ENCODE data around the gene SCN4A.

Gene SCN4A

DNA sequence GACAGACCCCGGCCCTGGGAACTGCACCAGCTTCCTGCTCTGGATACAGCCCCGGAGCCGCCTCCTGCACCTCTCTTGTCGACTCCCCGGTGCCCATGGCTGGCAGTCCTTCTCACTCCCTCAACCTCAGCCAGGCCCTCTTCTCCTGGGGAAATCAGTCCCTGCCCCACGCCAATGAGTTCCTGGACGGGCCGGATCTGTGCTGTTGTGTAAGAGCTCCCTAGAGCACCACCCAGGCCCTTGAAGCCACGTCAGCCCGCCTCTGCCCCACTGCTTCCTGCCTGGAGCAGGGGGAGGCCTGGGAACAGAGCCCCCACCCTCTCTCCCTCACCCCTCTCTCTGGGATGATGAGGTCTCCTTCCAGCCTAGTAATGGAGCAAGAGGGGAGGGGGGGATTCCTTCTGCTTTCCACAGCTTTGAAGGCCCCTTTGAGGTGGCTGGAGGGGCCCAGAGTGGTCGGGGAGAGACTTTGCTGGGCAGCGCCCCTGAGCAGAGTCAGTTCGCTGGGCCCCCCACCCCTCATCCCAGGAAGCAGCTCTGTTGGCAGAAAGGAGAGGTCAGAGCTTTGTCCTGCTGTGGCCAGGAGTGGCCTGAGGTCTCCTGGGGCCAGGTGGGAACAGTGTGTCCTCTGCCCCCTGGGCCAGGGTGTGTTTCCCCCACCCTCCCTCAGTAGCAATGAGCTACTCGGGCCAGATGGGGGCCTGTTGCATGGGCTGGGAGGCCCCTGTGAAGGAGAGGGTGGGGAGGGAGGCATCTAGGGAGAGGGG lies 29.2 kb upstream of the SCN4A start:
- DNase-seq = no peak

DNA sequence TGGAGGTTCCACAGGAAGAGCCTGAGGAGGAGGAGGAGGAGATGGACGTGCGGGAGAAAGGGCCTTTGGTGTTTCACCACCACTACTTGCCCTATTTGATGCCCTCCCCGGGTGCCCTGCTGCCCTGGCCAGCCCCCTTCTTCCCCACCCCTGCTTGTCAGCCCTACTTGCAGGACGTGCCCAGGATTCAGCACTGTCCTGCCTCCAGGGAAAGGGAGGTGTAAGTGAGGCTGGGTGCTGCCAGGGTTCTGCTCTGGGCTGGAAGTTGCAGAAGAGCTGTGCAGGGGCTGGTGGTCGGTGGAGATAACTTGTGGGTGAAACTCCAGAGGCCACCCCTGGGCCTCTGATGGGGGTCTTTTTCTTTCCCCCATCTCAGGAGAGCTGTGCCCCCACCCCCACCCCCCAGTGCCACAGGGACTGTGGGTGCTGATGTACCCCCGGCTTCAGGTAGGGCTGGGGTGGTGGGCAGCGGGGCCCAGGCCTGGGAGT lies 28.4 kb upstream of the SCN4A start:
- no peak for DNase-seq

DNA sequence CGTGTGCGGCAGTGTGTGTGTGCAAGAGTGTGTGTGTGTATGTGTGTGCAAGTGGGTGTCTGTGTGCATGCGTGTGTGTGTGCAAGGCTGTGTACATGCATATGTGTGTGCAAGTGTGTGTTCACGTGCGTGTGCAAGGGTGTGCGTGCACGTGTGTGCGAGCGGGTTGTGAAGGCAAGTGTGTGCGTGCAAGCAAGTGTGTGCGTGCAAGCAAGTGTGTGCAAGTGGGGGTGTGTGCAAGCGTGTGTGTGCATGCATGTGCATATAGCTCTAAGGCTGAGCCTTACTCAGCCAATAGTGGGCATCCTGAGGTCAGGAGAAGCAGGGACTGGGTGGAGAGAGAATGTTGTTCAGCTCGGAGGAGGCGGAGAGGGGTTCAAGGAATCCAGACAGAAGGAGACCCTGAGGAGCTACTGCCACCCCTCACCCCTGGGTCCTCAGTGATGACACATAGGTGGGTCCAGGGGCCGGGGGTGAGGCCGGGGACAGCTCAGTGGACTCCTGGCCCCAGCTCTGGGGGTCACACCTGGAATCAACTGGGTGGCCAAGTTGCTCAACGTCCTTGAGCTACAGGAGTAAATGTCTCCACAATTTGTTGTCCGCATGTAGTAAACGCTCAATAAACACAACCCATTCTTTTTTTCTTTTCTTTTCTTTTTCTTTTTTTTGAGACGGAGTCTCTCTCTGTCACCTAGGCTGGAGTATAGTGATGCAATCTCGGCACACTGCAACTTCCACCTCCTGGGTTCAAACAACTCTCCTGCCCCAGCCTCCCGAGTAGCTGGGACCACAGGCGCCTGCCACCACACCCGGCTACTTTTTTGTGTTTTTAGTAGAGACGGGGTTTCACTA lies 27.2 kb upstream of the SCN4A start:
- DNase-seq = no peak

GRCh38 chr17:63998721-63999679 lies 26.3 kb upstream of the SCN4A start:
- no peak for DNase-seq

DNA sequence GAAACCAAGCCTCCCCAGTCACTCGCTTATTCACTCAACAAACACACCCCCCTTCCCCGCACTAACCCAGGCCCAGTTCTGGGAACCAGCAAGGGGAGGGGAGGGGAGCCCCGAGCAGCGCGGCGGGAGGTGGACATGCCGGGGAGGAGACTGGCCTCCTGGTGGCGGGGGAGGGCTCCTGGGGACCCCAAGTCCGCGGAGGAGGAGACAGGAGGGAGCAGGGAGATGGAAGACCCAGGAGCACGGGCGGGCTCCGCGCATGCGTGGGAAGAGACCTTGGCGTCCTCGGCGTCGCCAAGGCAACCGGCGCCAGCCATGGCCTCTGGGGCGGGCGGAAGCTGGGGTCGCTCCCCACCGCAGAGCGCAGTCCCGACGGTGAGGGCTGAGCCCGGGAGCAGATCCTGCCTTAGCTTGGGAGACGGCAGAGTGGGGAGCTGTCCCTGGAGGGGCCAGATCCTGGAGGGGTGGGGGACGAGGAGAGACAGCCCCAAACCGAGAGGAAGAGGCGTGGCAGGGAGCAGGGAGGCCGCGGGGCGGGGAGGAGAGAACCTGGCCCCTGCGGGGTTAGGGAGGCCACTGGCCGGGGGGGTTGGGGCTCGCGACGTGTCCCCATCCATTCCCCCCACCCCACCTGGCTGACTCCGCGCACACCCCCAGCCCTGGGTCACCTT lies 25.5 kb upstream of the SCN4A start, which contains the start of gene PRR29:
PRR29 (plus strand) TSS at position 302 of the 671 bp plus-strand sequence; CDS start at position 316, 14 bp downstream.
- peak; percentile 57 for DNase-seq

- no peak for DNase-seq
Measured at GRCh38 chr17:63997341-63998048, 24.8 kb upstream of the SCN4A start.

- no peak for DNase-seq
Measured at GRCh38 chr17:63996430-63997182, 23.9 kb upstream of the SCN4A start.

GRCh38 chr17:63995626-63996025 lies 22.9 kb upstream of the SCN4A start:
- DNase-seq = no peak

DNA sequence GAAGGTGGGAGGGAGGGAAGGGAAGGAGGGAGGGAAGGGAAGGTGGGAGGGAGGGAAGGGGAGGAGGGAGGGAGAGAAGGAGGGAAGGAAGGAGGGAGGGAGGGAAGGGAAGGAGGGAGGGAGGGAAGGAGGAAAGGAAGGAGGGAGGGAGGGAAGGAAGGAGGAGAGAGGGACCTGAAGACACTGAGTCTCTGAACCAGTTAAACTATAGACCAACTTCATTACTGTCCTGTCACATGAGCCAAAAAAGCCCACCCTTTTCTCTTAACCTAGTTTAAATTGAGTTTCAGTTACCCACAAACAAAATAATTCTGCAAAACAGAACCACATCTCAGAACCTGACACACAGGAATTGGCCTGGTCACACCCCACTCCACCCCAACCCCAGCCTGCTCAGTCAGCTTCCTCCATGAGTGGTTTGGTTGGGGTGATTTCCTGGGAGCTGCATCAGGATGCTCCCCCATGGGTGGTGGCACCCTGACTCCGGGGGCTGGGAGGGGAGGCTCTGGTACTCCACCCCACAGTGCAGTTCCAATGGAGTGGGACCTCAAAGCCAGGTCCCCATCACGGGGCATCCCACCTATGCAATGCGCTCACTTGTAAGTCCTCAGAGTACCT lies 20.8 kb upstream of the SCN4A start:
- no peak for DNase-seq

DNA sequence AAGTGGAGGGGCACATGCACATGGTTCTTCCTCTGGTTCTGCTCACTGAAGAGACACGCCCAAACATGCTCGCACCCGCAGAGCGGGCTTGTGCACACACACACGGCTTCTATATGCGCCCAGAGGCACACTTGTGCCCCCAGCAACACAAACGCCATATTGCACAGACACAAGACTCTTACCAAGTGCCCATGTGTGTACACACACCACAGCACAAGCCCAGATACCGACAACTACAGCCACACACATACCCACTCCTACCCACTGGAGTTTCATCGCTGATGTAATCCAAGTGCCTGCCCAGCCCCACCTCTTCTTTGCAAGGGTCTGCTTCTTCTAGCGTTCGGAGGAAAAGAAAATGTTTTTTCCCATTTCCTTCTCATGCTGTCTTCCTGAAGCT lies 18.9 kb upstream of the SCN4A start:
- no peak for DNase-seq

DNA sequence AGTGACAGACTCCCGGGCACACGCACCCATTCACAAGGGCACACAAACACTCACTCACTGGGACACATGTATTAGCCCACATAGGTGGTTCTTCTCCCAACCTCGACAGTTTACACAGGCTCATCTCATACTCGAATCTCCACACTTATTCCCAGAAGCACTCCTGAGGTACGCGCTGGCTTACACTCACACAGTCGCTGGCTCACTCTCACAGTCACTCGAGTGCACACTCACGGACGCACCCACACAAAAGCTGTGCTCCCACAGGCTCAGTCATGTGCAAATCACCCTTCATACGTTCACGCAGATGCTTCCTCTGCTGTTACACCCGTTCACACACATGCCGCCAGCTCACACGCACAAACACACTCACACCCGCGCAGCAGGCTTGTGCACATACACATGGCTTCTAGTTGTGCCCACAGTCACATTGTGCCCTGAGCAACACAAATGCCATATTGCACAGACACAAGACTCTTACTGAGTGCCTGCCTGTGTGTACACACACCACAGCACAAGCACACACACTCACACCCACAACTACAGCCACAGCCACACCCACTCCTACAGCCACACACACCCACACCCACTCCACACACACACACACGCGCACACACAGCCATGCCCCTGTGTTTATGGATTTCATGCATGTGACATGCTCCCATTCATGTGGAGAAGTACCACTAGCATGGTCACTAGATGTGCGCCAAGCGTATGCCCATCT lies 17.1 kb upstream of the SCN4A start:
- no peak for DNase-seq

DNA sequence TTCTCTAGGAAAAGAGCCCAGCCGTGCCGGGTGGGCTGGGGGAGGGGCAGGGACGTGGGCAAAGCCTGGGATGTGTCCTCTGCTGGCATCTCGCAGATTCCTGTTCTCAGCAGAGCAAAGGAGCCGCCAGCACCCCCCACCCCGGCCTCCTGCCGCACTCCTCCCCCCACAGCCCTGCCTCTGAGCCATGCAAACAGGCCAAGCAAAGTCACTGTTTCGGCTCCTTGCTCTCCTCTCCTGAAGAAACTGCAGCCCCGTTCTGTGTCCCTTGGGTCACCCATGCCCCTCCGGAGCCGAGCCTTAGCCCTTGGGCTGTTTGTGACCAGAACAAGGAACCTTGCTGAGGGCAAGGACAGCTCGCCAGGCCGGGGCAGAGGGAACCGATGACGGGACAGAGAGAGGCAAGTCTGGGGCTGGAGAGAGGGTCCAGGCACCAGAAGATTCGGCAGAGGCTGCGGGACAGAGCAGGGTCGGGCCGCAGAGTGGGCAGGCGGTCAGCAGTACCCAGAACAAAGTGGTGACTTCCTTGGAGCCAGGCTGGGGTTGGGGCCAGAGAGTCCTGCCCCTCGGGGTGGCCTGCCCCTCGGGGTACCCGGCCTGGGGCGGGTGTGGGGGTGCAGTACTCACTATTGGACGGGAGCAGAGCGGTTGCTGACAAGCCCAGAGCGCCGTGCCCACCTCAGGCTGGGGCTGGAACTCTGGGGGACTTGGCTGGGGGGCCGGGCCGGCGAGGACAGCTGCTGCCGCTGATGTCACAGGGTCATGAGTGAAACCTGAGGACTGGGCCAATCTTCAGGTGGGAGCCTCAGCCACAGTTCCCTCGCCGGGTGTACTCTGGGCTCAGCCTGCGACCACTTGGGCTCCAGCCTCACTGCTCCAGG lies 16.3 kb upstream of the SCN4A start:
- DNase-seq = peak; percentile 40

DNA sequence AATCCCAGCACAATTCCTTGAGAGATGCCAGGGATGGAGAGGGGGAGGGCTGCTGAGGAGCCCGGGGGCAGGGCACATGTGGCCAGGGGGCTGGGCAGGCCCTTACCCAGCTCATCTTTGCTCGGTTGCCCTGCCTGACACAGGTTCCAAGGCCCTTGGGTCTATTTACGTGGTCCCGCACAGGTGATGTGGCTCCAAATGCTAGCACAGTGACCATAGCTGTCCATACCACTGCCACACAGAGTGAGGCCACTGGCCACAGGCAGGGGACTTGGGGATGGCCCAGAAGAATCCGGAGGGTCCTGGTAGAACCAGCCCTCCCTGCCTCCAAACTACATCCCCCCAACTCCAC lies 15.4 kb upstream of the SCN4A start:
- DNase-seq = no peak

DNA sequence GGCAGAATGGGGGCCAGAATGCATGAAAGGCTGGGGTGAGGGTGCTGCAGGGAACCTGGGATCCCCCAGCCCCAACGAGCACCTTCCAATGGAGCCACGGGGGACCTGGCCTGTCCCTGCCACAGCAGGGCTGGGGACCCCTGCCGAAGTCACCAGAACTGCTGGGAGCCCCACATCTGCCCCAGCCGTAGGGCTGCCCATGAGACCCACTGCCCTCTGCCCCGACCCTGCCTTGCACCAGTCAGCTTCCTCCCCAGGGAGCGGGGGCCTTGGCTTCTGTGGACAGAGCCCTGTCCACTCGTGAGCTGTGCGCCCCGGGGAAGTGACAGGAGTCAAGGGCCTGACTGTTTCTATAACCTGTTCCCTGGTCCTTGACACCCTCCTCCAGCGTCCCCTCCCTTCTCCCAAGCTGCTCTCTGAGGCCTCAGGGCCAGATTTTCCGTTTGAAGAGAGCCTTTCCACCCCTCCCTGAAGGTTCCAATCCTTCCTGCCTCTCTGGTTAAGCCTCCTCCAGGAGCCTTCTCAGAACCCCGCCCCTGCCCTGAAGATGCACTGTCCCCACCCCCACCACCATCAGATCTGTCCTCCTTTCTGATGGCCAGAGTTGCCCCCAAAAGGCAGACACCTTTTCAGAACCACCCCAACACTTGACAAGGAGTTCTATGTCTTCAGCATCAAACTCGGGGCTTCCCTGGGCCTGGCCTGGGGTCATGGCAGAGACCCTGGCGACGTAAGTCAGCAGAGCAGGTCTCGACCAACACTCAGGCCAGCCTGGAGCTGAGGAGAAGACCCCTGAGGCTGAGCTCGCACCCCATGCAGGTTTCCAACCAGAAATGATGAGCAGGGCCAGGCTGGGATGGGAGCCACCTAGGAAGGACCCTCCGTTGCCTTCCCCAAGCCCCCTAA lies 14.8 kb upstream of the SCN4A start:
- DNase-seq = no peak

DNA sequence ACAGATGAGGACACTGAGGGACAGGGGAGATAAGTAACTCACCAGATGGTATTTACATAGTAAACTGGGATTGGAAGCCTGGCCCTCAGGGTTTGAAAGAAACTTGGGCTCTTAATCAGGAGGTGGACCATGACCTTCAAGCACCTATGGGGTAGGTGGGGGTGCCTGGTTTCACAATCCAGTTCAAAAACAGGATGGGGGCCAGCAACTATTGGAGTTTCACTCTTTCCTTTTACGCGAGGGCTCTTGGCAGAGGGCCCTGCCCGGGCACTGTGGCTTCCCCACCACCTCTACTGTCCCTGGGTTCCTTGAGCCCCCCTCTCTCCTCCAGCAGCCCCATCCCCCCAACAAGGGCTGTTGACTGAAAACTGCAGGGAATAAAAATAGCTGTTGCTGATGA lies 14.1 kb upstream of the SCN4A start:
- no peak for DNase-seq

DNA sequence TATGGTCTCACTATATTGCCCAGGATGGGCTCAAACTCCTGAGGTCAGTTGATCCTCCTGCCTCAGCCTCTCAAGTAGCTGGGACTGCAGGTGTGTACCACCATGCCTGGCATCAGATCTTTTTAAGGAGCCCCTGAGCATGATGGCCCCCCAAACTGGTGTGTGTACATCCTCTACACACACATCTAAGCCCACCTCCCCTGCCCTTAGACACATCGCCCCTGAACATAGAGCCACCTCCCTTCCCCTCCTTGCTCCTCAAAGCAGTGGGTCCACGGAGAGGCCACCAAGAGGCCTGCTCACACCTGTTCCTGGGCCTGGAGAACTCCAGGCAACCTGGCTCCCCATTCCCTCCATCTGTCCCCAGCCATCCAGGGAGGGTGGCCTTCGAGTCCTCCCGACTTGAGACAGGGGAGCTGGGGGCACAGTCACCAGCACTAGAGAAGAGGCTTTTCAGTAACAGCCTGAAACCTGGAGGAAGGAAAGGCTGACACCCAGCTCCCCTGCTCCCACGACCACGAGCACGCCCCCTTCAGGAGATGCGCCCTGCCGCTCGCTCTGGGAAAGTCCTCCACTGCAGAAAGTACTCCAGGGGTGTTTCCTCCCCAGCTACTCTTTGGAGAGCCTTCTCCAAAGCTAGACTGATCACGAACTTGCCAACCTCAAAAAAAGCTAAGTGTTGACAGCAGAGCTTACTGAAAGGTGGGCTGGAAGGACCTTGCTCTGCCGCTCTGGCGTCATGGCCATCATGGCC lies 12.8 kb upstream of the SCN4A start:
- DNase-seq = no peak

Measured in fibroblast of skin of right quadriceps (primary cell).